Measurements from ENCODE around the gene PRIMA1. TPM values are rescaled to one million over a fixed set of nuclear protein-coding genes. Genes with fewer than 3 reads are reported as not detected.

PRIMA1 gene
- total and polyA plus RNA-seq, 2 donors (not counting 1 experiment from before 2014, with no cell fraction given), result not detected

- intact Hi-C loops (cut with micrococcal nuclease), result no loop called here
- Histone ChIP-seq H3K4me3 (ENCODE audit: control extremely low read depth in 1 of 5, extremely low read depth in 1 of 5, insufficient read depth in 1 of 5, low read depth in 2 of 5, low read length in 4 of 5) (no peak overlapping the region), H3K4me1 (ENCODE audit: control insufficient read depth in 2 of 2, insufficient read depth in 2 of 2, low read length in 2 of 2) (no peaks in the 10 kb centered on the region), H3K4me2 (replicated peaks; ENCODE audit: low read depth, low read length, poor library complexity, severe bottlenecking) (no peak overlapping the region), H2AFZ (ENCODE audit: insufficient read depth, low read depth, low read length, poor library complexity, severe bottlenecking) (no peak overlapping the region), H3K27ac (ENCODE audit: low read length in 2 of 2) (no peak overlapping the region), H3K27me3 (replicated peaks in 1 of 4; ENCODE audit: control extremely low read depth in 1 of 4, control insufficient read depth in 3 of 4, insufficient read depth in 4 of 4, low read length in 3 of 4) (no peaks in the 10 kb centered on the region), H3K36me3 (replicated peaks in 1 of 2; ENCODE audit: control extremely low read depth in 1 of 2, control insufficient read depth in 1 of 2, extremely low read depth in 1 of 2, insufficient read depth in 2 of 2, low read length in 1 of 2) (no peaks in the 10 kb centered on the region), H4K20me1 (ENCODE audit: control insufficient read depth, insufficient read depth, low read length, poor library complexity, severe bottlenecking) (no peaks in the 10 kb centered on the region), H3K79me2 (ENCODE audit: control insufficient read depth, insufficient read depth, low read length) (no peaks in the 10 kb centered on the region), H3K9me3 (ENCODE audit: control extremely low read depth in 1 of 3, control insufficient read depth in 2 of 3, insufficient read depth in 1 of 3, low read length in 2 of 3) (peaks cover 0 to 4% (median 0%) of the 10 kb centered on the region in 3 donors), H3K9ac (ENCODE audit: low read length) (no peak overlapping the region)
- no peaks in the 10 kb centered on the region for H3K9me3 Mint-ChIP-seq (ENCODE audit: insufficient read depth)
- WGBS (ENCODE audit: insufficient coverage), result 48% methylated on average over 7 of the region's 7 CpGs
- ATAC-seq (ENCODE audit: low read depth) (no peak), DNase-seq (no peak)
- ChIA-PET POLR2A (no interaction called here), CTCF (no interaction called here)
- TF ChIP-seq, protein P1, sequence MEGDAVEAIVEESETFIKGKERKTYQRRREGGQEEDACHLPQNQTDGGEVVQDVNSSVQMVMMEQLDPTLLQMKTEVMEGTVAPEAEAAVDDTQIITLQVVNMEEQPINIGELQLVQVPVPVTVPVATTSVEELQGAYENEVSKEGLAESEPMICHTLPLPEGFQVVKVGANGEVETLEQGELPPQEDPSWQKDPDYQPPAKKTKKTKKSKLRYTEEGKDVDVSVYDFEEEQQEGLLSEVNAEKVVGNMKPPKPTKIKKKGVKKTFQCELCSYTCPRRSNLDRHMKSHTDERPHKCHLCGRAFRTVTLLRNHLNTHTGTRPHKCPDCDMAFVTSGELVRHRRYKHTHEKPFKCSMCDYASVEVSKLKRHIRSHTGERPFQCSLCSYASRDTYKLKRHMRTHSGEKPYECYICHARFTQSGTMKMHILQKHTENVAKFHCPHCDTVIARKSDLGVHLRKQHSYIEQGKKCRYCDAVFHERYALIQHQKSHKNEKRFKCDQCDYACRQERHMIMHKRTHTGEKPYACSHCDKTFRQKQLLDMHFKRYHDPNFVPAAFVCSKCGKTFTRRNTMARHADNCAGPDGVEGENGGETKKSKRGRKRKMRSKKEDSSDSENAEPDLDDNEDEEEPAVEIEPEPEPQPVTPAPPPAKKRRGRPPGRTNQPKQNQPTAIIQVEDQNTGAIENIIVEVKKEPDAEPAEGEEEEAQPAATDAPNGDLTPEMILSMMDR (IDR thresholded peaks at IDR 0.05), result no peak
- TF ChIP-seq EZH2 (IDR thresholded peaks at IDR 0.05; ENCODE audit: borderline replicate concordance, insufficient read depth, low read depth, low read length, poor library complexity, severe bottlenecking), result no peak
- H3K4me3 Mint-ChIP-seq, result no peak overlapping the region
- H3K27me3 Mint-ChIP-seq, result peaks cover 12% of the 10 kb centered on the region
- no peak overlapping the region for H3K27ac Mint-ChIP-seq
- no peaks in the 10 kb centered on the region for H3K4me1 Mint-ChIP-seq
Measured at GRCh38 chr14:93731753-93732152, 56.5 kb downstream of the PRIMA1 start.

- H3K36me3 ChIP-seq (replicated peaks in 1 of 2; ENCODE audit: control extremely low read depth in 1 of 2, control insufficient read depth in 1 of 2, extremely low read depth in 1 of 2, insufficient read depth in 2 of 2, low read length in 1 of 2), result no peaks in the 10 kb centered on the region
- H3K4me3 ChIP-seq (ENCODE audit: control extremely low read depth in 1 of 5, extremely low read depth in 1 of 5, insufficient read depth in 1 of 5, low read depth in 2 of 5, low read length in 4 of 5), result no peak overlapping the region
- H3K4me1 ChIP-seq (ENCODE audit: control insufficient read depth in 2 of 2, insufficient read depth in 2 of 2, low read length in 2 of 2), result no peaks in the 10 kb centered on the region
- H4K20me1 ChIP-seq (ENCODE audit: control insufficient read depth, insufficient read depth, low read length, poor library complexity, severe bottlenecking), result no peaks in the 10 kb centered on the region
- intact Hi-C loops (cut with micrococcal nuclease), result no loop called here
- H3K4me3 Mint-ChIP-seq, result no peak overlapping the region
- H3K27ac ChIP-seq (ENCODE audit: low read length in 2 of 2), result no peak overlapping the region
- no peak overlapping the region for H3K9ac ChIP-seq (ENCODE audit: low read length)
- no peaks in the 10 kb centered on the region for H3K4me1 Mint-ChIP-seq
- H3K9me3 ChIP-seq (ENCODE audit: control extremely low read depth in 1 of 3, control insufficient read depth in 2 of 3, insufficient read depth in 1 of 3, low read length in 2 of 3), result peaks cover 0 to 4% (median 0%) of the 10 kb centered on the region in 3 donors
- ATAC-seq (ENCODE audit: low read depth) (no peak), DNase-seq (no peak)
- H2AFZ ChIP-seq (ENCODE audit: insufficient read depth, low read depth, low read length, poor library complexity, severe bottlenecking), result no peak overlapping the region
- ChIA-PET CTCF (no interaction called here), POLR2A (no interaction called here)
- no peaks in the 10 kb centered on the region for H3K27me3 ChIP-seq (replicated peaks in 1 of 4; ENCODE audit: control extremely low read depth in 1 of 4, control insufficient read depth in 3 of 4, insufficient read depth in 4 of 4, low read length in 3 of 4)
- H3K4me2 ChIP-seq (replicated peaks; ENCODE audit: low read depth, low read length, poor library complexity, severe bottlenecking), result no peak overlapping the region
- peaks cover 15% of the 10 kb centered on the region for H3K27me3 Mint-ChIP-seq
- 73% methylated on average over 5 of the region's 10 CpGs for WGBS (ENCODE audit: insufficient coverage)
- TF ChIP-seq EZH2 (IDR thresholded peaks at IDR 0.05; ENCODE audit: borderline replicate concordance, insufficient read depth, low read depth, low read length, poor library complexity, severe bottlenecking), result no peak
- TF ChIP-seq, protein P1 (IDR thresholded peaks at IDR 0.05), result no peak
- H3K27ac Mint-ChIP-seq, result no peak overlapping the region
- no peaks in the 10 kb centered on the region for H3K79me2 ChIP-seq (ENCODE audit: control insufficient read depth, insufficient read depth, low read length)
- no peaks in the 10 kb centered on the region for H3K9me3 Mint-ChIP-seq (ENCODE audit: insufficient read depth)
Measured at GRCh38 chr14:93729993-93730392, 58.3 kb downstream of the PRIMA1 start.
